Measurements from ENCODE around the gene CEP83.

GRCh38 chr12:94397401-94397800 lies 62.3 kb downstream of the CEP83 start:
- TF ChIP-seq ZNF274 (IDR thresholded peaks at IDR 0.05; ENCODE audit: low read depth, low read length) (no peak), YY1 (IDR thresholded peaks at IDR 0.05; ENCODE audit: insufficient read depth, insufficient read length) (no peak)
